ENCODE data around the gene PRUNE2. TPM values are rescaled to one million over a fixed set of nuclear protein-coding genes. Genes with fewer than 3 reads are reported as not detected.

Gene PRUNE2
- total RNA-seq, 1 donor from 2014 or later = 55.3 TPM

- DNase-seq (ENCODE audit: low spot score) = no peak
- intact Hi-C loops (cut with DNase I) = no loop called here
- no peak for ATAC-seq
These were observed 330.2 kb downstream of the PRUNE2 start for GRCh38 chr9:76575761-76576160.

- intact Hi-C loops (cut with DNase I) = no loop called here
- DNase-seq (ENCODE audit: low spot score) (no peak), ATAC-seq (peak; percentile 29)
These were observed 331.8 kb downstream of the PRUNE2 start for GRCh38 chr9:76573905-76574760.

DNA sequence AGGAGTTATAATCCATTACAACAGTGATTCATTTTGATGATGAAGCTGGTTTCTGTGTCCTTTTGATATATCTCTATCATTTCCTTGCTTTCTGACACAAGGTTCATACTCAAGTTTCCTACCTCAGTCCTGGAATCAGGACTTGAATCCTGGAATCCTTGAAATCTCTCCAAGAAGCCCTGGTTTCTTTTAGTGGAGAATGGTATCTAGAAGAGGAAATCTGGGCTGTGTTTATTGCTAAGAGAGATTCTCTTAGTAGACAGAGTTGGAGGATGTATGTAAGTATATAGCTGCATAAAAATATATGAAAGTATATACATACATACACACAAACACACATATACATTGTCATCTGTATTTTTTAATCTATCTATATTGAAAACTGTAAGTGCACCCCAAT lies 332.5 kb downstream of the PRUNE2 start:
- ATAC-seq (no peak), DNase-seq (ENCODE audit: low spot score) (no peak)
- intact Hi-C loops (cut with DNase I) = no loop called here

- no peak for ATAC-seq
- DNase-seq (ENCODE audit: low spot score) = no peak
- intact Hi-C loops (cut with DNase I) = no loop called here
These were observed 333.8 kb downstream of the PRUNE2 start for GRCh38 chr9:76572151-76572550.

DNA sequence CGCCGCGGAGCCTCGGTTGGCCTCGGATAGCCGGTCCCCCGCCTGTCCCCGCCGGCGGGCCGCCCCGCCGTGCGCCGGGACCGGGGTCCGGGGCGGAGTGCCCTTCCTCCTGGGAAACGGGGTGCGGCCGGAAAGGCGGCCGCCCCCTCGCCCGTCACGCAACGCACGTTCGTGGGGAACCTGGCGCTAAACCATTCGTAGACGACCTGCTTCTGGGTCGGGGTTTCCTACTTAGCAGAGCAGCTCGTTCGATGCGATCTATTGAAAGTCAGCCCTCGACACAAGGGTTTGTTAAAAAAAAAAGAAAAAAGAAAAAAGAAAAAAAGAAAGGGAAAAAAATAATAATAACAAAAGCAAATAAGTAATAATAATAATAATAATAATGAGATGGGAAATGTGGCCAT lies 334.2 kb downstream of the PRUNE2 start:
- DNase-seq (ENCODE audit: low spot score) (no peak), ATAC-seq (no peak)
- intact Hi-C loops (cut with DNase I) = no loop called here

GRCh38 chr9:76571288-76571687 lies 334.6 kb downstream of the PRUNE2 start:
- ATAC-seq (peak; percentile 49), DNase-seq (ENCODE audit: low spot score) (no peak)
- intact Hi-C loops (cut with DNase I) = no loop called here

DNA sequence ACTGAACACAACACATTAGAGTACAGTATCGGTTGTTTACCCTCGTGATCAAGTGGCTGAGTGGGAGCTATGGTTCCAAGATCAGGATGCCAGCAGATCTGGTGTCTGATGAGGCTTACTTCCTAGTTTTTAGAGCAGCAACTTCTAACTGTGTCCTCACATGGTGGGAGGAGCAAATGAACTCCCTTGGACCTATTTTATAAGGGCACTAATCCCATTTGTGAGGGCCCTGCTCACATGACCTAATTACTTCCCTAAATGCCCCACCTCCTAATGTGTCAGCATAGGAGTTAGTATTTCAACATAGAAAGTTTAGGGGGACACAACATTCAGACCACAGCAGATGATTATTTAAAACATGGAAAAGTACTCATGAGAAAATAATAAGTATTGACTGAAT lies 335.1 kb downstream of the PRUNE2 start:
- ATAC-seq (no peak), DNase-seq (ENCODE audit: low spot score) (no peak)
- intact Hi-C loops (cut with DNase I) = no loop called here

DNA sequence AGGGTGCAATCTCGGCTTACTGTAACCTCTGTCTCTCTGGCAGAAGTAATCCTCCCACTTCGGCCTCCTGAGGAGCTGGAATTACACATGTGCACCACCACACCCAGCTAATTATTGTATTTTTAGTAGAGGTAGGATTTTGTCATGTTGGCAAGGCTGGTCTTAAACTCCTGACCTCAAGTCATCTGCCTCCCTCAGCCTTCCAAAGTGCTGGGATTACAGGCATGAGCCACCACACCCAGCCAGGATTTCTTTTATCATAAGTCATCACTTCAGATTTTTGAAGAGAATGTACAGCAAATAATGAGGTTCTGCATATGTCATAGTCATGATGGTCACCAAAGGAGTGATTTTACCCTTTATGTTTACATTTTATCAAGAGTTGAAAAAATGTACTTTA lies 338.8 kb downstream of the PRUNE2 start:
- intact Hi-C loops (cut with DNase I) = no loop called here
- DNase-seq (ENCODE audit: low spot score) (no peak), ATAC-seq (no peak)

DNA sequence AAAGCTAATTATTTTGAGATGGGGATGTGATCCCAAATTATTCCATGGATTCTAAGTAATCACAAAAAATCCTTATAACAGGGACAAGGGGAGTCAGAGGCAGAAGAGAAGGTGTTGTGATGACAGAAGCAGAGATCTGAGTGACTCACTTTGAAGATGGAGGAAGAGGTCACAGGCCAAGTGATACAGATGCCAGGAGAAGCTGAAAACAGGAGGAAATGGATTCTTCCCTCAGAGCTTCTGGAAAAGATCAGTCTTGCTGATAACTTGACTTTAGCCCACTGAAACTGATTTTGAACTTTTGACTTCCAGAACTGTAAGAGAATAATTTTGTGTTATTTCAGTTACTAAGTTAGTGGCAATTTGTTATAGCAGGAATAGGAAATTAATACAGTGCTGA lies 341.6 kb downstream of the PRUNE2 start:
- ATAC-seq (no peak), DNase-seq (ENCODE audit: low spot score) (no peak)
- intact Hi-C loops (cut with DNase I) = no loop called here

GRCh38 chr9:76562511-76562911 lies 343.4 kb downstream of the PRUNE2 start:
- intact Hi-C loops (cut with DNase I) = no loop called here
- ATAC-seq (peak; percentile 73), DNase-seq (ENCODE audit: low spot score) (no peak)

- intact Hi-C loops (cut with DNase I) = no loop called here
- peak; percentile 33 for ATAC-seq
- no peak for DNase-seq (ENCODE audit: low spot score)
These were observed 344.0 kb downstream of the PRUNE2 start for GRCh38 chr9:76561900-76562299.

Other genes with a start within 250 kb of the PRUNE2 start
- gene PCA3, start 141.7 kb downstream of the PRUNE2 start, total RNA-seq = 0.18 TPM
- gene FOXB2, start 113.5 kb upstream of the PRUNE2 start, total RNA-seq = not detected

All from sciatic nerve (tissue), 2 donors.